Activated CD4-positive, alpha-beta T cell treated with anti-CD3 and anti-CD28 coated beads, Interleukin-2, amount 50 U/mL, for 24 hours (primary cell): ENCODE measurements around the gene GMNN.

ENCODE experiments used
- DNase-seq, 2 donors: peaks; one replicate each; pipeline ENCODE4 v3.0.0-alpha.2; 2020; ENCODE audit warnings: low read depth in 1 of 2, low spot score in 1 of 2

The GMNN gene

GRCh38 chr6:24799541-24799915 is 24.8 kb downstream of the GMNN start:
- DNase-seq: no peak

GRCh38 chr6:24802271-24803059 is 27.7 kb downstream of the GMNN start:
- no peak for DNase-seq

DNA sequence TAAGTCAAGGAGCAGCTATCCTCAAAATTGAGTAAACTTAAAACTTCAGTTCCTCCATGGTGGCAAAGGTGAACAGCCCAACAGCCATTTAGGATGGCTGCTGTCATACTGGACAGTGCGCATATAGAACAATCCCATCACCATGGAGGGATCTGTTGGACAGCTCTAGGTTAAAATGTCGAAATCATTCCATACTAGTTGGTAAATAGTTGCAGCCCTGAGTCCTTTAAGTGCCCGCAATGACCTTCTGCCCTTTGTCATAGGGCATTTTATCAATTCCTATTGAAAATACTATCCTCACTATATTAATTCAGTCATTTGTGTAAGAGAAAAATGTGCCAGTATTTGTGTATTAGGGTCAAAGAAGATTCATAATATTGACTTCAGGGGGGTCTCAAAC is 32.8 kb downstream of the GMNN start:
- DNase-seq: no peak

DNA sequence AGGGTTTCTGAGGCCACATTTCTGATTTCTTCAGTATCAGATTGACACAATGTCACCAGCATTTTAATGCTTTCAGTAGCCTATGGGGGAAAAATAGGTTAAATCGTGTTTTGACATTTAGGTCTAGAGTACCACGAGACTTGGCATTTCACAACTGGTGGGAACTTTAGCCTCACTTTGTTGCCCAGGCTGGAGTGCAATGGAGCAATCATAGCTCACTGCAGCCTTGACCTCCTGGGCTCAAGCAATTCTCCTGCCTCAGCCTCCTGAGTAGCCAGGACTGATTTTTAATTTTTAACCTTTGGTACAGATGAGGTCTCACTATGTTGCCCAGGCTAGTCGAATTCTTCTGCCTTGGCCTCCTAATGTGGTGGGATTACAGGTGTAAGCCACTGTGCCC is 35.0 kb downstream of the GMNN start:
- DNase-seq: no peak

- DNase-seq: no peak
Measured at GRCh38 chr6:24818346-24818745, 43.6 kb downstream of the GMNN start.

DNA sequence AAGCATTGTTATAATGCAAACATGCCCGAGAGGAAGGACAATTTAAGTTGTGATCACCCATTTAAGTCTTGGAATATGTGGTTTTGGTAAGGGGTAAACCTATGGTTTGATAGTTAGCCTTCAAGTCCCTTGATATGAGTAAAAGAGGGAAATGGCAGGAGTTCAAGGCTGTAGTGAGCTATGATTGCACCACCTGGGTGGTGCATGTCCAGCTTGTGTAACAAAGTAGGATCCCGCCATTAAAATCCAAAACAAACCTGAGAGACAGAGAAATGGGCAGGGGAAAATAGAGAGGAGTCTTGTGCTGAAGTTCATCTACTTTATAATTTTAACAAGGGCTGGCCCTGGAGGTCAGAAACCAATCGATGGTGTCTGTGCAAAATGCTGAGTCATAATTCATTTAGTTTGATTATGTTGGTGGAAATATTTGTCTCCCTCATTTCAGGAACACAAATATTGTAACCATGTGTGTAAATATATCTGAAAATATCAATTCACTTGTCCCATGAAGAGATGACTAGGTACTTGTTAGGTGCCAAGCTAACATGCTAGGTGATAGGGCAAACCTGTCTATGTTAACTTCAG is 47.2 kb downstream of the GMNN start:
- DNase-seq: no peak

GRCh38 chr6:24822696-24823095 is 48.0 kb downstream of the GMNN start:
- DNase-seq: no peak

DNA sequence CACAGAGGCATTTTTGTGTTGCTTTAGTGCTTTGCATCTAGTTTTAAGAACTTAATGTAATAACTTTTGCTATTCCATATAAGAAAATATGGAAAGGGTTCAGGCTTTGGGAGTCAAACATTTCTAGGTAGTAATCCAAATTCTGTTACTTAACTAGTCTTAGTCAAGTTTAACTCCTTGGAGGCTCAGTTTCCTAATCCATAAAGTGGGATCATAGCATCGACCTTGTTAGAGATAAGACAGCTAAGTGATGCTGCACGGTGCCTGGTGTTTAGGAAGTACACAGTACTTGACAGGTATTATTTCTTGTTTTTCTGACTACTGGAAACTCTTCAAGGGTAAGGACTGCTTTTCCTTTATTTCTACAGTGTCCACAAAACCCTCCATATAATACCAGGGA is 48.4 kb downstream of the GMNN start:
- DNase-seq: no peak

- DNase-seq: no peak
Measured at GRCh38 chr6:24824142-24824938, 49.6 kb downstream of the GMNN start.

- no peak for DNase-seq
Measured at GRCh38 chr6:24825130-24825630, 50.4 kb downstream of the GMNN start.

- DNase-seq: no peak
Measured at GRCh38 chr6:24827162-24827561, 52.4 kb downstream of the GMNN start.

- DNase-seq: no peak
Measured at GRCh38 chr6:24827970-24828369, 53.2 kb downstream of the GMNN start.

DNA sequence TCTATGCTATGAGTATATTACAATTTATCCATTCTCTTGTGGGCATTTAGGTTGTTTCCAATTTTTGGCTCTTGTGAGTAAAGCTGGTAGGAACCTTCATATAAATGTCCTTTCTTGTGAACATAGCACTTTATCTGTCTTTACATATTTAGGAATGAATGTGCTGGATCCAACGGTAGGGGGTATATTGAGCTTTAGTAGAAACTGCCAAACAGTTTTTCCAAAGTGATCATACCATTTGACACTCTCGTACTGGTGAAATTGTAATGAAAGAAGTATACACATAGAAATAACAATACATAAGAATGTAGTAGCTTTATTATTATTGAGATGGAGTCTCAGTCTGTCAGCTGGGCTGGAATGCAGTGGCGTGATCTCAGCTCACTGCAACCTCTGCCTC is 54.9 kb downstream of the GMNN start:
- no peak for DNase-seq

GRCh38 chr6:24831771-24832716 is 57.3 kb downstream of the GMNN start:
- no peak for DNase-seq

DNA sequence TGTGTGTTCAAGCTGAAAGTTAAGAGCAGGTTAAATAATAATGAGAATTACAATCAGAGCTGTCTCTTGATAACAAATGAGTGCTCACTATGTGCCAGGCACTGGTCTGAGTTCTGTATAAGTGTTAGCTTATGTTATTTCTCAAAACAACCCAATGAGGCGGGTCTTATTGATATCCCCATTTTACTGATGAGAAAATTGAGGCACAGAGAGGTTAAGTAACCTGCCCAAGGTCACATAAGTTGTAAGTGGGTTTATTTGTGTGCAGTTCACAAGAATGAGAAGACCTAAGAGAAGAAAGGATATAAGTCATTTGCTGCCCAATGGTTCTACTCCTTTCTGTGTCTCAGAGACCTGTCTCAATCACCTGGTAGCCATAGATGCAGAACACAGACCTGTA is 58.1 kb downstream of the GMNN start:
- DNase-seq: no peak

DNA sequence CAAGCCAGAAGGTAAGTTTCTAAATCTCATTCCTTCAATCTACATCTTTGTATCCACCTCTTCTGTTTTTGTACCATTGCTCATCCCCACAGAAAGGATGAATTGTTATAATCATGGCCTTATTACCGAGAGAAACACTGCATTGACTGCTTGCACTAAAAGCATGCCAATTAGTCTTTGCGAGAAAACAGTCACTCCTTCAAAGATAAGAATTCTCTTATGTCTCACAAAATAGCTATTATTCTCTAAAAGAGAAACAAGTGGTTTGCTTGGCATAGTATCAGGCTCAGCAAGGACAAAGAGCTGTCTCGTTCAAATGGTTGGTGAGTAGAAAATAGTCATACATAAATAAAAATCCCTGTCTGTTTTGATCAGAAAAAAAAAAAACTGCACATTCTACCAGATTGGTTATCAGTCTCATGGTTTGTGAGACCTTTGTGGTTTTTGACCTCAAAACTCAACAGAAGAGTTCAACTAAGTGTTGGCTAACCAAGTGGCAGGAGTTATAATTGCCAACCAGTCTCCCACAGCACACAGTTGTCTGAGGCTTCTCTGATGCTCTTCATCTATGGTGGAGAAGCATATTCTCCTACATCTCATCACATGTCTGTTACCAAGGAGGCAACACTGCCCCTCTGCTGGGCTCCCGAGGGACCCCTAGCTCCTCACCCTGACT is 59.1 kb downstream of the GMNN start:
- no peak for DNase-seq
